Small intestine (tissue), 7 donors: ENCODE measurements around the gene ABCB8. TPM values are rescaled to one million over a fixed set of nuclear protein-coding genes. Genes with fewer than 3 reads are reported as not detected.
A peak's percentile ranks its signal among the peaks of the same experiment; 100 is the strongest.

Experiments used
- DNase-seq, 2 donors: peaks; one replicate each; pipeline versions ENCODE4 v3.0.0 to v3.0.0-alpha.2; 2013
- FAIRE-seq: peaks from 2 replicates; lab custom pipeline; 2012; peaks lifted over from hg19 to GRCh38; lab: Jason Lieb, UNC
- H3K27ac ChIP-seq, 3 donors: one replicate each; pipeline ENCODE4 v1.5.1; 2013; ENCODE audit warnings: low read length in 2 of 3, mild to moderate bottlenecking in 2 of 3, control low read depth in 1 of 3, inconsistent platforms in 1 of 3, low read depth in 1 of 3, moderate library complexity in 1 of 3
- H3K27me3 ChIP-seq, 3 donors: one replicate each; pipeline ENCODE4 v1.6.1; 2013; ENCODE audit warnings: low read length in 3 of 3, inconsistent platforms in 1 of 3; ENCODE audit not compliant: control insufficient read depth in 3 of 3, insufficient read depth in 3 of 3
- H3K36me3 ChIP-seq, 3 donors: one replicate each; pipeline ENCODE4 v1.6.1; 2013; ENCODE audit warnings: low read length in 3 of 3, inconsistent platforms in 1 of 3, low read depth in 1 of 3, mild to moderate bottlenecking in 1 of 3, moderate library complexity in 1 of 3; ENCODE audit not compliant: control insufficient read depth in 3 of 3, insufficient read depth in 2 of 3
- H3K4me1 ChIP-seq, 3 donors: one replicate each; pipeline ENCODE4 v1.6.1; 2013; ENCODE audit warnings: low read length in 2 of 3, inconsistent platforms in 1 of 3, low read depth in 1 of 3, mild to moderate bottlenecking in 1 of 3, moderate library complexity in 1 of 3; ENCODE audit not compliant: control insufficient read depth in 3 of 3, insufficient read depth in 2 of 3
- H3K4me3 ChIP-seq, 3 donors: one replicate each; pipeline ENCODE4 v1.5.1; 2013; ENCODE audit warnings: low read length in 3 of 3, control low read depth in 1 of 3, inconsistent platforms in 1 of 3, low read depth in 1 of 3, mild to moderate bottlenecking in 1 of 3, moderate library complexity in 1 of 3
- H3K9me3 ChIP-seq, 2 donors: one replicate each; pipeline ENCODE4 v1.6.1; 2013; ENCODE audit warnings: low read depth in 1 of 2, low read length in 1 of 2; ENCODE audit not compliant: control insufficient read depth in 2 of 2, insufficient read depth in 1 of 2
- WGBS, 3 donors: extraction: QIAGEN DNeasy Blood & Tissue Kit; methylation state at CpG; one replicate each; pipeline ENCODE4 v1.1.7; 2013; 5-methylcytosine and 5-hydroxymethylcytosine counted together
- polyA plus RNA-seq, 4 donors: library from polyadenylated mRNA; stranded (reverse) in 3 of 4; unstranded in 1 of 4; fragments of 200-250 nt in 3 of 4; fragments of 120-200 nt in 1 of 4; gene quantifications; one replicate each; pipeline versions ENCODE4 v1.2.1 to v1.2.3, GENCODE V29; 2013
- donor health status: healthy with polysubstance abuse.
- donor health status: control.
- donor health status: control.
- donor health status: Bipolar disorder and iron deficiency.
- donor health status: healthy.

ABCB8 gene
- polyA plus RNA-seq, 4 donors, result 15.4 to 29.9 (median 16.2) TPM

DNA sequence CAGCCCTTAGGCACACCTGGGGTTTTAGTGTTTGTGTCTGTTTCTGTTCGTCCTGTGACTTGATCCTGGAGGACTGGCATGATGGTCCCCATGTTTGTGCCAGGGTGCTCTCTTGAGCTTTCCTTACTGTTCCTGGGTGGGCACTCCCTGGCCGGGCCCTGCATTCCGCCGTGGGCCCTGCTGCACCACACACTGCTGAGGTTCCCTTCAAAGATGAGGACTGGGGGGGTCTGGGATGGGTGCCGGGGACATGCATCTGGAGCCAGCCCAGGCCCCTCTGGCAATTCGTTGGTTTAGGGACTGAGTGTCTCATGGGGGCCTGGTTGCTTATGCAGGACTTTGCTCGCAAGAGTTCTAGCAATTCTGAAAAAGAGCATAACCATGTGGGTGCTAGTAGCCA is 62.8 kb downstream of the ABCB8 start:
- H3K27me3 ChIP-seq, result no peaks in the 10 kb centered on the region
- DNase-seq, result no peak
- no peak overlapping the region for H3K27ac ChIP-seq
- H3K4me1 ChIP-seq, result peaks cover 0 to 29% (median 4%) of the 10 kb centered on the region in 3 donors
- H3K36me3 ChIP-seq, result peaks cover 0 to 55% (median 0%) of the 10 kb centered on the region in 3 donors
- no peak overlapping the region for H3K4me3 ChIP-seq
- FAIRE-seq, result no peak
- no peaks in the 10 kb centered on the region for H3K9me3 ChIP-seq
- WGBS, 3 donors, result 88 to 89% (median 89%) methylated on average over 7 of the region's 7 CpGs

DNA sequence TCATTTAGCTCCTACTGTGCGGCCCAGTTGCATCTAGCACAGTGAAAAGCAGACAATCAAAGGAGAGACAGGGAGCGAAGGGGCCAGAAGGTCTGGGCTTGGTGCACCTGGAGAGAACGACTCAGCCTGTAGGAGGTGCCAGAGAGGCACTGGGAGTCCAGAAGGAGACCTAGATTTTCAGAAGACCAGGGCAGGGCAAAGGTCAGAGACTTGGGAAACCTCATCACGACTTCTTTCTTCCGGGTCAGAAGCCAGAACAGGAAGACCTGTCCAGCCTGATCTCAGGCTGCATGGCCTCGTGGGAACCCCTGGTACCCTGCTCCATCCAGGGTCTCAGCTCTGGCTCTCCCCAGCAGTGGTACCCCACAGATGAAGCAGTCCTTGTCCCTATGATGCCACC is 63.2 kb downstream of the ABCB8 start:
- Histone ChIP-seq H3K27ac (peak overlapping the region in 1 of 3 donors; percentile 29), H3K9me3 (no peaks in the 10 kb centered on the region), H3K27me3 (no peaks in the 10 kb centered on the region), H3K36me3 (peaks cover 0 to 57% (median 0%) of the 10 kb centered on the region in 3 donors), H3K4me3 (no peak overlapping the region), H3K4me1 (peaks cover 0 to 29% (median 4%) of the 10 kb centered on the region in 3 donors)
- DNase-seq (peak; percentile 80 to 93), FAIRE-seq (no peak)
- WGBS, 3 donors, result 36 to 44% (median 39%) methylated on average over 6 of the region's 6 CpGs

DNA sequence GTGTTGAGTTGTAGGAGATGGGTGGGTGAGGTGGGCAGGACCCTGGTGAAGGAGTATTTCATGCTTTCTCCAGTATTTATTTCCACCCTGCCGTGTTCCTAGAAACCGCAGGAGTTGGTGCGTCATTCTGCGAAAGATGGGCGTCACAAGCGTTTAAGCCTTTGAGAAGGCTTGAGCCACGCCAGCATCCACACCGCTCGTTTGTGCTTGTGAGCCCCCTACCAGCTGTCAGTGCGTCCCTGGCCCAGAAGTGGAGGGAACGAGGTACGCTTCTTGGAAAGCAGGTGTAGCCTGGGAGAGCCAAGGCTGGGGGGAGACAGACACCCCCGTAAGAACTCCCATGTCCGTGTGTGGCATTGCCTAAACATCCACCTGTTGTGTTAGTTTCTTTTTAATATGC is 63.7 kb downstream of the ABCB8 start:
- WGBS, 3 donors, result 89 to 90% (median 90%) methylated on average over 14 of the region's 14 CpGs
- FAIRE-seq (no peak), DNase-seq (no peak)
- H3K4me3 ChIP-seq, result no peak overlapping the region
- H3K36me3 ChIP-seq, result peaks cover 0 to 61% (median 0%) of the 10 kb centered on the region in 3 donors
- H3K27ac ChIP-seq, result no peak overlapping the region
- H3K9me3 ChIP-seq, result no peaks in the 10 kb centered on the region
- no peaks in the 10 kb centered on the region for H3K27me3 ChIP-seq
- peaks cover 0 to 29% (median 4%) of the 10 kb centered on the region in 3 donors for H3K4me1 ChIP-seq

DNA sequence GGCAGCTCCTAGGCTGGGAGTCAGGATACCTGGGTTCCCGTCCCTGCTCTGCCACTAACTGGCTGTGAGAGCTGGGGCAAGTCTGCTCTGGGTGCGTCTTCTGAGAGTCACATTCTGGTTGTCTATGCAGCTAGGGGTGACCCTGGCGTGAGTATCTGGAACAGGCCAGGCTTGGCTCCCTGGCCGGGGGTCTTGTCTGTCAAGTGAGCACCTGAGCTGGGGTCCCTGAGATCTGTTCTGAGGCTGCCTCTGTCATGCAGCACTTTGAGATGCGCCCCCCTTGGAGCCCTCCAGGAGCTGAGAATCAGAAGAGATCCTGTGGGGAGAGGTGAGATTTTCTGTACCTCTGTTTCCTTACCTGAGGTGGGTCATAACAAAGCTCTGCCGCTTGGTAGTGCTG is 65.5 kb downstream of the ABCB8 start:
- DNase-seq (no peak), FAIRE-seq (no peak)
- Histone ChIP-seq H3K27me3 (no peaks in the 10 kb centered on the region), H3K9me3 (no peaks in the 10 kb centered on the region), H3K4me3 (no peak overlapping the region), H3K4me1 (peaks cover 0 to 16% (median 2%) of the 10 kb centered on the region in 3 donors), H3K36me3 (peaks cover 0 to 64% (median 0%) of the 10 kb centered on the region in 3 donors), H3K27ac (no peak overlapping the region)
- whole genome bisulfite sequencing, 3 donors, result 92 to 94% (median 93%) methylated on average over 6 of the region's 6 CpGs

DNA sequence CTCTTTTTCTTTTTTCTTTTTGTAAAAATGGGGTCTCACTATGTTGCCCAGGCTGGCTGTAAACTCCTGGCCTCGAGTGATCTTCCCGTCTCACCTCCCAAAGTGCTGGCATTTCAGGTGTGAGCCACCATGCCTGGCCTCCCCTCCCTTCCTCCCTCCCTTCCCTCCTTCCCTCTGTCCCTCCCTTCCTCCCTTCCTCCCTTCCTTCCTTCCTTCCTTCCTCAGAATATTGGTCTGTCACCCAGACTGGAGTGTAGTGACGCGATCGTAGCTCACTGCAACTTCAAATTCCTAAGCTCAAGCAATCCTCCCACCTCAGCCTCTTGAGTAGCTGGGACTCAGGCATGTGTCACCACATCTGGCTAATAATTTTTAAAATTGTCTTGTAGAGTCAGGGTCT is 66.4 kb downstream of the ABCB8 start:
- DNase-seq, result no peak
- 83 to 90% (median 83%) methylated on average over 5 of the region's 5 CpGs for WGBS, 3 donors
- no peak overlapping the region for H3K27ac ChIP-seq
- no peaks in the 10 kb centered on the region for H3K9me3 ChIP-seq
- H3K36me3 ChIP-seq, result peaks cover 0 to 57% (median 0%) of the 10 kb centered on the region in 3 donors
- H3K4me3 ChIP-seq, result no peak overlapping the region
- FAIRE-seq, result no peak
- no peaks in the 10 kb centered on the region for H3K27me3 ChIP-seq
- peaks cover 0 to 11% (median 3%) of the 10 kb centered on the region in 3 donors for H3K4me1 ChIP-seq

DNA sequence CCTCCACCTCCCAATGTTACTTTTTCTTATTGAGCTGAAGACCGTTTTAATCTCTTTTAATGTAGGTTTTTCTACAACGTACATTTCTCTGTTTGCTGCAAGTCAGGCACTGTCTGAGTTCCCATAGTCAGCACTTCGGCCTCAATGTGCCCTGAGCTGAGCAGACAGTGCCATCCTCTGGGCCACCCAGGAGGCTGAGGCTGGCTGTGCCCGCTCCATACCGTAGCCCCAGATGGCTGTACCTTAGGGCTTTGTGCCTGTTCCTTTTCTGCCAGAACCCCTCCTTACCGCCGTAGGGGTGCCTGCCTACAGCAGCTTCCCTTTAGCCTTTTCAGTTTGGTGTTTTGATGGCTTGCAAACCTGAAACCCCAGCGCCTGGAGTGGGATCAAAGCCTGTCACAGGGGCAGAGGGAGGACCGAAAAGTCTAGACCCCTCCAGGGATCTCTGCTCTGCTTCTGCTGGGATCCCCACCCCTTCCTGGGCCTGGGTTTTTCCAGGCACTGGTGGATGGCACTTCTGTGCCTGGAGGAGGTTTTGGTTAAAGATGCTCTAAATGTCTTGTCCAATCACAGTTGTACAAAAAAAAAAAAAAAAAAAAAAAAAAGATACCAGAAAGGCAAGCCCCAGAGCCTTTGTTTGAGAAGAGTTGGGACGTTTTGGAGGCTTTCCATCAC is 67.0 kb downstream of the ABCB8 start:
- DNase-seq, result no peak
- Histone ChIP-seq H3K4me1 (peaks cover 0 to 8% (median 2%) of the 10 kb centered on the region in 3 donors), H3K9me3 (no peaks in the 10 kb centered on the region), H3K27me3 (no peaks in the 10 kb centered on the region), H3K4me3 (no peak overlapping the region), H3K36me3 (peaks cover 0 to 56% (median 0%) of the 10 kb centered on the region in 3 donors), H3K27ac (no peak overlapping the region)
- FAIRE-seq, result no peak
- WGBS, 3 donors, result 74 to 82% (median 75%) methylated on average over 10 of the region's 10 CpGs

DNA sequence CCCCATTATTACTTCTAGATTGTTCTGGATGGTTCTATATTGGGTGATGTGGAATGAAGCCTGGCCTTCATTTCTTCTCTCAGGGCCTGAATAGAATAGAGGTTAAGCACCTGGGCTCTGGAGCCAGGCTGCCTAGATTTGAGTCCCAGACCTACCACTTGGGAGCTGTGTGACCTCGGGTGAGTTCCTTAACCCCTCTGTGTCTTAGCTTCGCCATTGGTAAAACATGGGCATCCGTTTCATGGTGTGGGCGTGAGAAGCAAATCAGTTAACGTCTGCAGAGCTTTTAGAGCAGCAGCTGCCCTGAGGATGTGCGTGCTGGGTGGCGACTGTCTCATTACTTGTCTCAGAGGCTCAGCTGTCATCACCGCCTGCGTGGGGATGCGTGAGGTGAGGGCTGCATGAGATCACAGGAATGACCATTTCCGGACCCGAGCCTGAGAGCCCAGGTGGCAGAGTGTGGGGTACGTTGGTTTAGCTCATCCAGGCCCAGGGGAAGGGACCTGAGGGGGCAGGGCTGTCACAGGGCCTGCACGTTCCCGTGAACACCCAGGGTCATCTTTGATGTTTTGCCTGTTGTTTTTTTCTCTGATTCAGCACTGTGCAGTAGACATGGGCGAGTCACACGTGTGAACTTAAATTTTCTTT is 67.7 kb downstream of the ABCB8 start:
- Histone ChIP-seq H3K4me1 (peaks cover 0 to 8% (median 2%) of the 10 kb centered on the region in 3 donors), H3K27ac (no peak overlapping the region), H3K9me3 (no peaks in the 10 kb centered on the region), H3K27me3 (no peaks in the 10 kb centered on the region), H3K36me3 (peaks cover 0 to 56% (median 0%) of the 10 kb centered on the region in 3 donors), H3K4me3 (no peak overlapping the region)
- FAIRE-seq, result no peak
- WGBS, 3 donors, result 82 to 89% (median 83%) methylated on average over 17 of the region's 17 CpGs
- DNase-seq, result no peak
